ENCODE results near the gene ADD1. TPM values are rescaled to one million over a fixed set of nuclear protein-coding genes. Genes with fewer than 3 reads are reported as not detected.

The ADD1 gene
- total and polyA plus RNA-seq, 12 donors, result 163 to 448 (median 214) TPM

GRCh38 chr4:2795893-2796848 is 47.5 kb upstream of the ADD1 start:
- Histone ChIP-seq H3K36me3 (peaks cover 0 to 17% (median 0%) of the 10 kb centered on the region in 9 donors), H3K9me3 (no peaks in the 10 kb centered on the region), H3K4me1 (peaks cover 64 to 96% (median 92%) of the 10 kb centered on the region in 9 donors), H3K27me3 (no peaks in the 10 kb centered on the region), H3K27ac (peak overlapping the region in 8 of 10 donors; percentile 14 to 96 (median 89)), H3K4me3 (no peak overlapping the region)
- DNase-seq (peak in 1 of 2 donors; percentile 29), ATAC-seq (no peak)
- intact Hi-C loops (cut with DNase I), result loop anchor here in 3 of 10 donors (2.0 to 5.0 kb wide), 2 partner anchors 27 to 46 kb away; partner anchors contain the start of gene ADD1 (in 2 of the 3)
- no peak for TF ChIP-seq CTCF (IDR thresholded peaks at IDR 0.05)
- WGBS, 2 donors, result 59 to 82% methylated on average over 27 of the region's 27 CpGs

- Histone ChIP-seq H3K4me1 (peaks cover 64 to 96% (median 94%) of the 10 kb centered on the region in 9 donors), H3K9me3 (no peaks in the 10 kb centered on the region), H3K27ac (peak overlapping the region in 9 of 10 donors; percentile 77 to 96 (median 89)), H3K27me3 (no peaks in the 10 kb centered on the region), H3K36me3 (peaks cover 0 to 17% (median 0%) of the 10 kb centered on the region in 9 donors), H3K4me3 (no peak overlapping the region)
- TF ChIP-seq CTCF (IDR thresholded peaks at IDR 0.05), result no peak
- intact Hi-C loops (cut with DNase I), result loop anchor here in 2 of 10 donors (5.0 kb wide), 1 partner anchor 45 kb away; the partner anchor contains the start of gene ADD1 (in 2 of the 2)
- ATAC-seq (no peak), DNase-seq (no peak)
- WGBS, 2 donors, result 82 to 88% methylated on average over 13 of the region's 13 CpGs
These were observed 46.6 kb upstream of the ADD1 start for GRCh38 chr4:2796849-2797544.

GRCh38 chr4:2797545-2798305 is 45.9 kb upstream of the ADD1 start:
- Histone ChIP-seq H3K27me3 (no peaks in the 10 kb centered on the region), H3K4me3 (peak overlapping the region in 3 of 10 donors; percentile 13 to 57 (median 35)), H3K36me3 (peaks cover 0 to 17% (median 0%) of the 10 kb centered on the region in 9 donors), H3K4me1 (peaks cover 62 to 95% (median 89%) of the 10 kb centered on the region in 9 donors), H3K9me3 (no peaks in the 10 kb centered on the region), H3K27ac (peak overlapping the region; percentile 52 to 96 (median 88))
- intact Hi-C loops (cut with DNase I), result loop anchor here in 2 of 10 donors (5.0 kb wide), 1 partner anchor 45 kb away; the partner anchor contains the start of gene ADD1 (in 2 of the 2)
- DNase-seq (peak in 1 of 2 donors; percentile 63), ATAC-seq (peak in 4 of 8 donors; percentile 8 to 21 (median 17))
- no peak for TF ChIP-seq CTCF (IDR thresholded peaks at IDR 0.05)
- 35 to 46% methylated on average over 23 of the region's 23 CpGs for WGBS, 2 donors

All from heart right ventricle (tissue), 16 donors.